PFSK-1 (cell line): ENCODE data around the gene ERC1.

Source experiments
- POLR2AphosphoS5 ChIP-seq: IDR thresholded peaks from 2 replicates; pipeline ENCODE4 v1.6.1; 2012; ENCODE audit warnings: low read depth, mild to moderate bottlenecking, control low read depth, low read length, moderate library complexity
- TAF1 ChIP-seq: IDR thresholded peaks from 2 replicates; pipeline ENCODE4 v1.6.1; 2012; ENCODE audit warnings: low read length, control low read depth, borderline replicate concordance; ENCODE audit not compliant: insufficient read depth
- TF ChIP-seq, protein P1 (sequence below), 2 experiments: IDR thresholded peaks; 2 replicates each; pipeline versions ENCODE4 v1.6.1 to v1.8.0; 2011 to 2012; ENCODE audit warnings: low read depth in 2 of 2, low read length in 2 of 2, control low read depth in 1 of 2, inconsistent platforms in 1 of 2, mild to moderate bottlenecking in 1 of 2, moderate library complexity in 1 of 2; ENCODE audit not compliant: insufficient read depth in 1 of 2

GRCh38 chr12:946212-946611 lies 44.8 kb upstream of the ERC1 start:
- TF ChIP-seq POLR2AphosphoS5 (no peak), TAF1 (no peak)
- TF ChIP-seq, protein P1, sequence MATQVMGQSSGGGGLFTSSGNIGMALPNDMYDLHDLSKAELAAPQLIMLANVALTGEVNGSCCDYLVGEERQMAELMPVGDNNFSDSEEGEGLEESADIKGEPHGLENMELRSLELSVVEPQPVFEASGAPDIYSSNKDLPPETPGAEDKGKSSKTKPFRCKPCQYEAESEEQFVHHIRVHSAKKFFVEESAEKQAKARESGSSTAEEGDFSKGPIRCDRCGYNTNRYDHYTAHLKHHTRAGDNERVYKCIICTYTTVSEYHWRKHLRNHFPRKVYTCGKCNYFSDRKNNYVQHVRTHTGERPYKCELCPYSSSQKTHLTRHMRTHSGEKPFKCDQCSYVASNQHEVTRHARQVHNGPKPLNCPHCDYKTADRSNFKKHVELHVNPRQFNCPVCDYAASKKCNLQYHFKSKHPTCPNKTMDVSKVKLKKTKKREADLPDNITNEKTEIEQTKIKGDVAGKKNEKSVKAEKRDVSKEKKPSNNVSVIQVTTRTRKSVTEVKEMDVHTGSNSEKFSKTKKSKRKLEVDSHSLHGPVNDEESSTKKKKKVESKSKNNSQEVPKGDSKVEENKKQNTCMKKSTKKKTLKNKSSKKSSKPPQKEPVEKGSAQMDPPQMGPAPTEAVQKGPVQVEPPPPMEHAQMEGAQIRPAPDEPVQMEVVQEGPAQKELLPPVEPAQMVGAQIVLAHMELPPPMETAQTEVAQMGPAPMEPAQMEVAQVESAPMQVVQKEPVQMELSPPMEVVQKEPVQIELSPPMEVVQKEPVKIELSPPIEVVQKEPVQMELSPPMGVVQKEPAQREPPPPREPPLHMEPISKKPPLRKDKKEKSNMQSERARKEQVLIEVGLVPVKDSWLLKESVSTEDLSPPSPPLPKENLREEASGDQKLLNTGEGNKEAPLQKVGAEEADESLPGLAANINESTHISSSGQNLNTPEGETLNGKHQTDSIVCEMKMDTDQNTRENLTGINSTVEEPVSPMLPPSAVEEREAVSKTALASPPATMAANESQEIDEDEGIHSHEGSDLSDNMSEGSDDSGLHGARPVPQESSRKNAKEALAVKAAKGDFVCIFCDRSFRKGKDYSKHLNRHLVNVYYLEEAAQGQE (IDR thresholded peaks at IDR 0.05; ENCODE audit: insufficient read depth in 1 of 2, low read depth in 2 of 2, low read length in 2 of 2), result no peak
